OCI-LY3 (cell line): ENCODE results near the gene PLPPR3.

Source experiments
- CTCF ChIP-seq: fragments of 200-600, 300-600 bp; sonication (generic); IDR thresholded peaks from 2 replicates; pipeline ENCODE4 v1.5.1; 2014; ENCODE audit warnings: antibody characterized with exemption, low read length, low read depth
- EZH2phosphoT487 ChIP-seq: fragments of 200-600 bp; shearing (Covaris generic); IDR thresholded peaks from 2 replicates; pipeline ENCODE4 v1.6.1; 2018; ENCODE audit warnings: antibody characterized with exemption, mixed run types, low read depth

GRCh38 chr19:782185-782877 is 39.4 kb downstream of the PLPPR3 start:
- TF ChIP-seq CTCF (no peak), EZH2phosphoT487 (no peak)
